IMR-90 (cell line): ENCODE results near the gene HRH2. TPM values are rescaled to one million over a fixed set of nuclear protein-coding genes. Genes with fewer than 3 reads are reported as not detected.

Source experiments
- ATAC-seq: fragments of 200-7000 bp; cut with Tn5 transposase; 2 replicates; pipeline ENCODE4 v1.9.1; 2020; ENCODE audit warnings: low read depth, mild to moderate bottlenecking, moderate library complexity
- BruUV-seq: library from RNA; stranded (reverse); fragments of 400-500 nt; replicated peaks from 2 replicates; lab custom pipeline; 2021; lab: Mats Ljungman, UMichigan
- CTCF ChIA-PET: fragments of 300-600 bp; formaldehyde crosslinking; extraction: SDS; loops from one replicate; lab custom pipeline; 2021; ENCODE audit warnings: antibody characterized with exemption; lab: Yijun Ruan, JAX
- POLR2A ChIA-PET: fragments of 300-600 bp; sonication (Branson Sonifier 250); formaldehyde crosslinking; loops from one replicate; lab custom pipeline; 2022; ENCODE audit warnings: antibody characterized with exemption; ENCODE audit not compliant: unreplicated experiment; lab: Charles Lee
- DNase-seq: peaks from one replicate; pipeline ENCODE4 v3.0.0; 2013
- H2AFZ ChIP-seq: replicated peaks from 2 replicates; pipeline ENCODE3; 2013; ENCODE audit warnings: low read length, mild to moderate bottlenecking; ENCODE audit not compliant: poor library complexity
- H2AK5ac ChIP-seq: 2 replicates; pipeline ENCODE4 v1.6.1; 2013; ENCODE audit warnings: low read depth, low read length, inconsistent platforms
- H2AK9ac ChIP-seq: replicated peaks from 2 replicates; pipeline ENCODE3; 2013; ENCODE audit warnings: mild to moderate bottlenecking, low read depth, low read length, moderate library complexity; ENCODE audit not compliant: poor library complexity
- H2BK120ac ChIP-seq: 2 replicates; pipeline ENCODE4 v1.6.1; 2013; ENCODE audit warnings: low read depth, low read length, inconsistent platforms
- H2BK15ac ChIP-seq: 3 replicates; pipeline ENCODE4 v1.6.1; 2013; ENCODE audit warnings: low read depth, low read length, inconsistent platforms
- H2BK20ac ChIP-seq: 2 replicates; pipeline ENCODE4 v1.6.1; 2013; ENCODE audit warnings: low read depth, mild to moderate bottlenecking, inconsistent platforms, low read length, moderate library complexity
- H2BK5ac ChIP-seq: 2 replicates; pipeline ENCODE4 v1.6.1; 2013; ENCODE audit warnings: mild to moderate bottlenecking, low read depth, low read length, inconsistent platforms; ENCODE audit not compliant: poor library complexity, severe bottlenecking
- H3K14ac ChIP-seq: replicated peaks from 2 replicates; pipeline ENCODE4 v1.6.1; 2013; ENCODE audit warnings: low read depth, low read length, inconsistent platforms
- H3K18ac ChIP-seq: 2 replicates; pipeline ENCODE4 v1.6.1; 2013; ENCODE audit warnings: low read depth, low read length, control low read depth
- H3K23ac ChIP-seq: 2 replicates; pipeline ENCODE4 v1.6.1; 2013; ENCODE audit warnings: low read depth, low read length, inconsistent platforms
- H3K27ac ChIP-seq: 2 replicates; pipeline ENCODE4 v1.5.1; 2013; ENCODE audit warnings: mild to moderate bottlenecking, control low read depth, low read length; ENCODE audit not compliant: insufficient read depth
- H3K27me3 ChIP-seq: 2 replicates; pipeline ENCODE4 v1.6.1; 2013; ENCODE audit warnings: low read length; ENCODE audit not compliant: control insufficient read depth, insufficient read depth
- H3K36me3 ChIP-seq: 2 replicates; pipeline ENCODE4 v1.6.1; 2013; ENCODE audit warnings: low read length, mixed read lengths; ENCODE audit not compliant: control insufficient read depth, insufficient read depth
- H3K4ac ChIP-seq: 2 replicates; pipeline ENCODE4 v1.6.1; 2013; ENCODE audit warnings: low read depth, low read length, inconsistent platforms
- H3K4me1 ChIP-seq: 2 replicates; pipeline ENCODE4 v1.6.1; 2013; ENCODE audit warnings: low read length, mixed read lengths; ENCODE audit not compliant: control insufficient read depth, insufficient read depth
- H3K4me2 ChIP-seq: 2 replicates; pipeline ENCODE4 v1.6.1; 2013; ENCODE audit warnings: low read depth, mild to moderate bottlenecking, control low read depth, low read length, moderate library complexity
- H3K4me3 ChIP-seq: 2 replicates; pipeline ENCODE4 v1.5.1; 2013; ENCODE audit warnings: low read depth, mild to moderate bottlenecking, control low read depth, low read length, moderate library complexity; ENCODE audit not compliant: insufficient read depth
- H3K56ac ChIP-seq: 2 replicates; pipeline ENCODE4 v1.6.1; 2013; ENCODE audit warnings: low read length, inconsistent platforms; ENCODE audit not compliant: insufficient read depth; ENCODE audit errors: extremely low read depth
- H3K79me1 ChIP-seq, 2 experiments: 2 replicates each; pipeline ENCODE4 v1.6.1; 2013; ENCODE audit warnings: low read length in 2 of 2, inconsistent platforms in 1 of 2, low read depth in 1 of 2
- H3K9ac ChIP-seq: 2 replicates; pipeline ENCODE4 v1.6.1; 2013; ENCODE audit warnings: low read depth, low read length, control low read depth
- H3K9me1 ChIP-seq: 2 replicates; pipeline ENCODE4 v1.6.1; 2013; ENCODE audit warnings: low read length, inconsistent platforms; ENCODE audit not compliant: insufficient read depth
- H3K9me3 ChIP-seq: 2 replicates; pipeline ENCODE4 v1.6.1; 2013; ENCODE audit warnings: low read length; ENCODE audit not compliant: control insufficient read depth, insufficient read depth
- H4K20me1 ChIP-seq: 2 replicates; pipeline ENCODE4 v1.6.1; 2013; ENCODE audit warnings: low read length, inconsistent platforms; ENCODE audit not compliant: insufficient read depth
- H4K5ac ChIP-seq: 2 replicates; pipeline ENCODE4 v1.6.1; 2013; ENCODE audit warnings: mild to moderate bottlenecking, low read depth, low read length, control low read depth
- H4K8ac ChIP-seq, 2 experiments: 2 replicates each; pipeline ENCODE4 v1.6.1; 2013; ENCODE audit warnings: low read depth in 2 of 2, low read length in 2 of 2, control low read depth in 1 of 2, inconsistent platforms in 1 of 2
- H4K91ac ChIP-seq: 2 replicates; pipeline ENCODE4 v1.6.1; 2013; ENCODE audit warnings: low read depth, low read length, inconsistent platforms; ENCODE audit not compliant: insufficient read depth
- BHLHE40 ChIP-seq: fragments of 150-350 bp; IDR thresholded peaks from 2 replicates; pipeline ENCODE4 v1.6.1; 2016; ENCODE audit warnings: mild to moderate bottlenecking, low read depth, low read length
- CHD1 ChIP-seq: IDR thresholded peaks from 2 replicates; pipeline ENCODE4 v1.6.1; 2012; ENCODE audit warnings: low read depth, low read length, improper control_type of control experiment
- ELK1 ChIP-seq: fragments of 150-350 bp; IDR thresholded peaks from 2 replicates; pipeline ENCODE4 v1.6.1; 2016; ENCODE audit warnings: low read depth, mild to moderate bottlenecking, low read length, moderate library complexity, borderline replicate concordance
- FOS ChIP-seq: fragments of 150-350 bp; IDR thresholded peaks from 2 replicates; pipeline ENCODE4 v1.6.1; 2016; ENCODE audit warnings: low read depth, low read length
- NFE2L2 ChIP-seq: fragments of 150-350 bp; IDR thresholded peaks from 2 replicates; pipeline ENCODE4 v1.6.1; 2016; ENCODE audit warnings: low read depth, mild to moderate bottlenecking, low read length
- RAD21 ChIP-seq: IDR thresholded peaks from 2 replicates; pipeline ENCODE4 v1.6.1; 2012; ENCODE audit warnings: low read length, improper control_type of control experiment
- RFX5 ChIP-seq: IDR thresholded peaks from 2 replicates; pipeline ENCODE4 v1.8.0; 2012; ENCODE audit warnings: low read depth, mild to moderate bottlenecking, low read length, moderate library complexity
- SMC3 ChIP-seq: fragments of 150-350 bp; IDR thresholded peaks from 2 replicates; pipeline ENCODE4 v1.6.1; 2016; ENCODE audit warnings: low read depth, mild to moderate bottlenecking, antibody characterized with exemption, low read length, moderate library complexity
- WGBS, 2 experiments: methylation state at CpG; one replicate each; pipeline versions ENCODE4 v1.1.5 to v1.1.7; 2013; ENCODE audit warnings: missing lambda C conversion rate in 2 of 2; ENCODE audit not compliant: insufficient read length in 1 of 2; ENCODE audit errors: extremely low coverage in 2 of 2; 5-methylcytosine and 5-hydroxymethylcytosine counted together
- dilution Hi-C: fragments of 300-500 bp; cut with HindIII; formaldehyde crosslinking; loops from one replicate; pipeline ENCODE4 v1.14.3; 2018; ENCODE audit warnings: low sequenced_read_pairs; ENCODE audit not compliant: unreplicated experiment
- in situ Hi-C: fragments of 300-500 bp; cut with MboI; formaldehyde crosslinking; loops from 3 replicates; pipeline ENCODE4 v1.14.3; 2019; ENCODE audit warnings: low sequenced_read_pairs, inconsistent platforms, mixed read lengths
- intact Hi-C: fragments of 100-400 bp; cut with micrococcal nuclease; formaldehyde crosslinking; loops from 2 replicates; pipeline ENCODE4 v1.10.0; 2022
- polyA plus RNA-seq, 3 experiments: library from polyadenylated mRNA; depleted of rRNA; stranded (reverse); fragments of >200 nt; gene quantifications; 2 replicates each; pipeline ENCODE4 v1.2.3, GENCODE V29; 2012; ENCODE audit warnings: low replicate concordance in 1 of 3
- total RNA-seq: library from RNA; depleted of rRNA; stranded (reverse); fragments of >200 nt; gene quantifications from 2 replicates; pipeline ENCODE4 v1.2.3, GENCODE V29; 2012

HRH2 gene
- total and polyA plus RNA-seq, 2 of the 4 experiments (the other 2 are of a cell fraction) = not detected

- in situ Hi-C loops = no loop called here
- intact Hi-C loops = no loop called here
- WGBS, 2 experiments = 0% methylated on average over 1 of the region's 12 CpGs; no CpG with 5 or more reads in 1 of the 2 experiments
These were observed 35.3 kb downstream of the HRH2 start for GRCh38 chr5:175692996-175693710.

More at GRCh38 chr5:175692996-175693710, 35.3 kb downstream of the HRH2 start:
- no peak for TF ChIP-seq RFX5
- TF ChIP-seq SMC3 = no peak
- no peak for TF ChIP-seq ELK1
- TF ChIP-seq RAD21 = no peak
- TF ChIP-seq BHLHE40 = no peak
- TF ChIP-seq NFE2L2 = no peak
- TF ChIP-seq CHD1 = no peak
- no peak for TF ChIP-seq FOS
- ChIA-PET POLR2A (no interaction called here), CTCF (no interaction called here)
- Histone ChIP-seq H3K27ac (no peak overlapping the region), H3K4me2 (no peak overlapping the region), H3K36me3 (no peaks in the 10 kb centered on the region), H2AK9ac (no peak overlapping the region), H2AFZ (no peak overlapping the region), H3K4ac (no peak overlapping the region), H4K91ac (no peak overlapping the region), H2BK120ac (no peak overlapping the region), H2BK20ac (no peak overlapping the region), H3K4me1 (no peaks in the 10 kb centered on the region), H3K4me3 (no peak overlapping the region), H3K56ac (no peak overlapping the region), H4K8ac (no peak overlapping the region), H3K9me3 (peaks cover 7% of the 10 kb centered on the region; the same call in 1 of the 2 replicates), H2AK5ac (no peak overlapping the region), H3K9me1 (no peaks in the 10 kb centered on the region), H3K79me1 (no peaks in the 10 kb centered on the region), H3K14ac (no peak overlapping the region), H3K9ac (no peak overlapping the region), H3K18ac (no peak overlapping the region), H4K20me1 (no peaks in the 10 kb centered on the region), H3K23ac (no peak overlapping the region), H4K5ac (no peak overlapping the region), H2BK5ac (no peak overlapping the region), H3K27me3 (no peaks in the 10 kb centered on the region), H2BK15ac (no peak overlapping the region)
- DNase-seq = no peak
- dilution Hi-C loops = no loop called here
- no peak for ATAC-seq
- BruUV-seq = no TSS peak
